ENCODE results near the gene CCDC40.

DNA sequence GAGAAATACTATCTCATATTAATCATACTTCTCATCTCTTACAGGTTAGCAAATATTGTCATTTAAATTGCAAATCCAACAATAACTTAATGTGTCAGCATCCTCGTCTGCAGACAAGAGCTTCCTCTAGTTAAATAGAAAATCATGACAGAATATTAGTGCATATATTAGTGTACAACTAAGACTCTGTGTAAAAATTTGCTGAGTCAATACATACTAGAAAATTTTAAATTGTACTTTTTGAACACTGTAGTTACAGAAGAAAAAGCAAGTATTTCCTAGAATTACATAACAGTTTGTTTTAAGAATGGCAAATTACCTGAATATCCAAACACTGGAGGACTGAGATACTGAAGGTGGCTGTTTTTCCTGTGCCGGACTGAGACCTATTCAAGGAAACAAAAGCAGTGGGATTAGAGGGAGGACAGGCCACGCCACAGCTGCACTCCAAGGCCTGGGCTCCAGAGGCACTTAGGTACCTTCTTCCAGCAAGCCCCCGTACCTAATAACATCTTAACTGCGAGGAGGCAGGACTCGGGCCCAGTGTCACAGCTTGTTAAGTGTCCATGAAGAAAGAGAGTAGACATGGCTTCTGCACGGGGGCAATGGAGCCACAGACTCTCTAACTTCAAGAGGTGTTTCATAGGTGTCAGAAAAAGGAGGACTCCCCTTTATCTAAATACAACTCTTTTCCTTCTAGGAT is 105.2 kb downstream of the CCDC40 start:
- TF ChIP-seq EZH2phosphoT487 (IDR thresholded peaks at IDR 0.05) (no peak), EZH2 (IDR thresholded peaks at IDR 0.05) (no peak)
- TF ChIP-seq, protein P1, sequence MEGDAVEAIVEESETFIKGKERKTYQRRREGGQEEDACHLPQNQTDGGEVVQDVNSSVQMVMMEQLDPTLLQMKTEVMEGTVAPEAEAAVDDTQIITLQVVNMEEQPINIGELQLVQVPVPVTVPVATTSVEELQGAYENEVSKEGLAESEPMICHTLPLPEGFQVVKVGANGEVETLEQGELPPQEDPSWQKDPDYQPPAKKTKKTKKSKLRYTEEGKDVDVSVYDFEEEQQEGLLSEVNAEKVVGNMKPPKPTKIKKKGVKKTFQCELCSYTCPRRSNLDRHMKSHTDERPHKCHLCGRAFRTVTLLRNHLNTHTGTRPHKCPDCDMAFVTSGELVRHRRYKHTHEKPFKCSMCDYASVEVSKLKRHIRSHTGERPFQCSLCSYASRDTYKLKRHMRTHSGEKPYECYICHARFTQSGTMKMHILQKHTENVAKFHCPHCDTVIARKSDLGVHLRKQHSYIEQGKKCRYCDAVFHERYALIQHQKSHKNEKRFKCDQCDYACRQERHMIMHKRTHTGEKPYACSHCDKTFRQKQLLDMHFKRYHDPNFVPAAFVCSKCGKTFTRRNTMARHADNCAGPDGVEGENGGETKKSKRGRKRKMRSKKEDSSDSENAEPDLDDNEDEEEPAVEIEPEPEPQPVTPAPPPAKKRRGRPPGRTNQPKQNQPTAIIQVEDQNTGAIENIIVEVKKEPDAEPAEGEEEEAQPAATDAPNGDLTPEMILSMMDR (IDR thresholded peaks at IDR 0.05): no peak
